Activated gamma-delta T cell treated with anti-CD3 and anti-CD28 coated beads, Interleukin-2, amount 50 U/mL, for 16 hours (primary cell): ENCODE data around the gene ARPP21.

ENCODE experiments used
- DNase-seq: peaks from one replicate; pipeline ENCODE4 v3.0.0-alpha.2; 2020; ENCODE audit warnings: low read depth

The ARPP21 gene

DNA sequence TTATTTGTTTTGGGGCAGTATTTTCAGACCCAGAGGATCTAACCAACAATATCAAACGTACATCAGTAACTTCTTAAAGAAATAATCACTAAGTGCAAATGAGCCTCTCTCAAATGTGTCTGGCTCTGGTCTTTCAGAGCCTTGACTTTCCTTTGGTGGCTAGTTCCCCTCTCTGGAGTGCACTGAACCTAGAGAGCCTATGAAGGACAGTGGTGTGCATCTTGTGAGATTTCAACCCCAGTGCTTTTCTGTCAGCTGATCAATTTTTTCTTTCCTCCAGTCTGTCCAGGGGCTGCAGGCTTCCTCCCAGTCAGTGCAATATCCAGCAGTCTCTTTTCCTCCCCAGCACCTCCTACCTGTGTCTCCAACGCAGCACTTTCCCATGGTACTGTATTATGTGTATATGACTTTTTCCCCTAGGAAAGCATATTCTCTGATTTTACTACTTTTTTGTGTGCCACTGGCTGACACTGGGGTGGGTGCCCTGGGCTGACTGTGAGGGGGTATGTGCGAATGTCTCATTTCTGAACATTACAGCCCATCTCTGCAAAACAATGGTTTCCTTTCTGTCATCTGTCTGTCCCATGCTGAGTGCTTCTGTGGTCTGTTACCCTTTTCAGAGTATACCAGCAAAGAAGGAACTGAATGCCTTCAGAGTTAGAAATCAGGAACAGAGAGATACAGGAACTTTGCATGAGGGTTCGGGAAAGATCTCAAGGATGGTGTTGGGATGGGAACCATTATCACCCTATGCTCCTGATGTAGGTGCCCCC is 98.8 kb downstream of the ARPP21 start:
- no peak for DNase-seq

DNA sequence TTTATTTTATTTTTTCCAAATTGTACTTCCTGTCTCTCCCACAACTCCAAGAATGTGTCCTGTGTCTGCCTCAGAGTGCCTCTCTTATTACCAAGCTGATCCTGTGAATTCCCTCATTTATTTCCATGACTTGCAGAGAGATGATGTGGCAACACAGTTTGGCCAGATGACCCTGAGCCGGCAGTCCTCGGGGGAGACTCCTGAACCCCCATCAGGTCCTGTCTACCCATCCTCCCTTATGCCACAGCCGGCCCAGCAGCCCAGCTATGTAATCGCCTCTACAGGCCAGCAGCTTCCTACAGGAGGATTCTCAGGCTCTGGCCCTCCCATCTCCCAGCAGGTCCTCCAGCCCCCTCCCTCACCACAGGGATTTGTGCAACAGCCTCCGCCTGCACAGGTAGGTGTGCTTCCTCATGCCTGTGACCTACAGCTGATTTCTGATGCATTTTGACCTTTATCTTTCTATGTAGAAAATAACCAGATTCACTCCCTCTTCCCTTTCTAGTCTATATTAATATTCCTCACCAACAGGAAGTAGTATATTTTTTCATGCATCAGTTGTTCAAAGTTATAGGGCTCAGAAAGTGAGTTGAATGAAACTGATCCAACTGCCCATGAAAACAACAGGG is 100.0 kb downstream of the ARPP21 start:
- no peak for DNase-seq

- DNase-seq: no peak
Observed at GRCh38 chr3:35739964-35740527, 100.7 kb downstream of the ARPP21 start.

DNA sequence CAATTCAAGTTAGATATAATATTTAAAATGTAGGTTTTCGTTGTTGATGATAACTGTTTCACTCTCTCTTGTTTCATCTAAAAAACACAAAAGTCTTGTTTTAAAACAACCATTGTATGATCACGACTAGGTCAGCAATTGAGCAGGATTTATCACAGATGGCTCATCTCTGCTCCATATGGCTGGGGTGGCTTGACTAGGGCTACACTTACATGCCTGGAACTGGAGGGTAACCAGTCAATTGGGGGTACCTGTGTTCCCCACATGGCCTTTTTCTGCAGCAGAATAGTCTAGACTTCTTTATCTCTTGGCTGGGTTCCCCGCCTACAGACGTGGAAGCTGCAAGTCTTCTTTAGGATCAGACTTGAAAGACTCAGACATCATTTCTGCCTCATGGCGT is 103.9 kb downstream of the ARPP21 start:
- no peak for DNase-seq

GRCh38 chr3:35744419-35744818 is 105.1 kb downstream of the ARPP21 start:
- no peak for DNase-seq

- DNase-seq: no peak
Observed at GRCh38 chr3:35745351-35745750, 106.0 kb downstream of the ARPP21 start.

DNA sequence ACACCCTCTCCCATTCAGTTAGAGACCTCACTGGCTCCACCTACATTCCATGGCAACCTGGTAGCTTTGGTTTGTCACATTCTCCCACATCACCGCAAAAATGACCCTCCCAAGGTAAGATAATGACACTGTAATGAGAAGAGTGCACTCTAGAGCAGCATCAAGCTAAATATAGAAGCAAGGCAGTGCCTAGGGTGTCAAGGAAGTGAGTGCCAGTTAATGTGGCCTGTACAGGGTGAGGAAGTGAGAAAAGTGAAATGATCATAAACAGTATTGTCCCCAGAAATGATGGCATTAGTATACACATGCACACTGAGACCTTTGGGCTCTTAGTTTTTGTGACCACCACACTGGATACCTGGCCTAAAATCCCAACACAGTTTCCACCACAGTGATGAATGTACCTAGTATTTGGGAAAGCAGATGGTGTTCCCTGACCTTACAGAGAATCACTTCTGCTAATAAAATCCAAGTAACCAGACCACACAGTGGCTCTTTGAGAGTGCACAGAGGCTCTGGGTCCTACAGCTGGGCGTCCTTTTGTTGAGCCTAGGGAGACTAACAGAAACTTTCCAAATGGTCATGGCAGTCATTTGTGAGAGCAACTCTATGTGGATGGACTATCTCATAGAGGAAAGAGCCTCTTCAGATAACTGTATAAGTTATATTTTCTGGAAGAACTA is 106.6 kb downstream of the ARPP21 start:
- no peak for DNase-seq

- no peak for DNase-seq
Observed at GRCh38 chr3:35746492-35746891, 107.2 kb downstream of the ARPP21 start.

DNA sequence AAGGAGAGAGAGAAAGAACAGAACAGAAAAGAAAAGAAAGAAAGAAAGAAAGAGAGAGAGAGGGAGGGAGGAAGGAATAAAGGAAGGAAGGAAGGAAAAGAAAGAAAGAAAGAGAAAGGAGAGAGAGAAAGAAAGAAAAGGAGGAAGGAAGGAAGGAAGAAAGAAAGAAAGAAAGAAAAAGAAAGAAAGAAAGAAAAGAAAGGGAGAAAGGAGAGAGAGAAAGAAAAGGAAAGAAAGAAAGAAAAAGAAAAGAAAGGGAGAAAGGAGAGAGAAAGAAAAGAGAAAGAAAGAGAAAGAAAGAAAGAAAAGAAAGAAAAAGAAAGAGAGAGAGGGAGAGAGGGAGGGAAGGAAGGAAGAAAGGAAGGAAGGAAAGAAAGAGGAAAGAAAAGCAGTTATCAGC is 108.8 kb downstream of the ARPP21 start:
- DNase-seq: no peak

DNA sequence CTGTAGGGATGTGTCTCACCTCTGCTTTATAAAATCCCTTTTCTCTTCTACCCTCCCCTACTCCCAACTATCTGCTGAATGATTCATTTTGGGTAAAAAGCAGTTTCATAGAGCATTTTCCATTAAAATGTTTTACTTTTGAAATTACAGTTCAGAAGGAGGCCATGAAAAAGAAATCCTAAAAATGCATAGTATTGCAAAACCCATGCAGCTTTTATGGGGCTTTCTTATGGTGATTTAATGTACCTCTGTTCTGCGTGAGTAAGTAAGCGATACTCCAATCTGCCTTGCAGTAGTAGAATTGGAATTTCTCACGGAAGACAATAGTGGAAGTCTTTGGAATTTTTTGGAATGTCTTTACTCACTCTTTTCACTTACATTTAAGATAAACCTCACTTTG is 111.9 kb downstream of the ARPP21 start:
- no peak for DNase-seq

DNA sequence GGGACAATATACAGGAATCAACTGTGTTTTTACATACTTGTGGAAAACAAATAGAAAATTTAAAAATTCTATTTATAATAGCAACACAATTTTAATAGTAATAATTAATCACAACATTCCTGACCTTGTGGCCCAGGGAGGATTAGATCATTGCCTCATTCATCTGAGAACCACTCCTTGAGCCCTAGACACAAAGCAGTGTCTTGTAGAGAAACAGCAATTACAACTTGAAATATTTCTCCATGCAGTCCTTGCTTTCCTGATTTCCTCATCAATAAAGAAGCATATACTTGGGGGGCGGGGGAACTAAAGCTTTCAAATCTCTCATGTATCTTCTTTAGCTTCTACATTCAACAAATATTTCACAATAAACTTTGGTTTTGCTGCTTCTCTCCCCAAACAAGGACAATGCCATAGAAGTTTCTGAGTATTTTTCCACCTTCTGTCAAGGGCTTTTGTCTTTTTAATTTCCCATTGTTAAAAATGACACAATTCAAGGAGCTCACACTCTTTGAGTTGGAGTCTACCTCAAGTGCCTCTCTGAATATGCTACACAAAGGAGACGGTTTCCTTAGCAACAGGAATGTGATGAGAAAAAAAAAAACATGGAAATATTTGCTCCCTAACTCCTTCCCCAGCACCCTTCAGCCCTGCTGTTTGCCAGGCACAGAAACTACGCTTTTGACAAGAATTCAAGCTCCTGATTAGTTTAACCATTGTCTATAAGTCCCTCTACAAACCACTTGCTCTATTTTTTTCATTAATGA is 118.8 kb downstream of the ARPP21 start:
- no peak for DNase-seq

- DNase-seq: no peak
Observed at GRCh38 chr3:35760146-35760545, 120.8 kb downstream of the ARPP21 start.

- DNase-seq: no peak
Observed at GRCh38 chr3:35761311-35761710, 122.0 kb downstream of the ARPP21 start.

- DNase-seq: no peak
Observed at GRCh38 chr3:35772381-35773015, 133.2 kb downstream of the ARPP21 start.

- no peak for DNase-seq
Observed at GRCh38 chr3:35773417-35773816, 134.1 kb downstream of the ARPP21 start.

DNA sequence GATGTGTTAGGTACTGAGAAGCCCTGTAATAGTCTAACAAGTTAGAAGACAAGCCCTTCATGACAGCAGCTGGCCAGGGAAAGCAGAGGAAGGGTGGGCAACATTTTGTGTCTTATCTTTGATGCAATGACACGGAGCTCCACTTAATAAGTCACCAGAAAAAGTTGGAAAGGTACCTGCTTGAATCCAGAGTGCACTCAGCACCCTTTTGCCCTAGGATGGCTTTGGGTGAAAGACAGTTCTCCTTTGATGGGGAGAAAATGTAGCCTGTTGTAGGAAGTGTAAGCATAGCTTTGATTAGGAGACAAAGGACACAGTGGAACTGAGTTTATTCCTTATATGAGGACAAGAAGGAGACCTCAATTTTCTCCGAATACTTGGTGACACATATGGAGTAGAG is 137.0 kb downstream of the ARPP21 start:
- no peak for DNase-seq

DNA sequence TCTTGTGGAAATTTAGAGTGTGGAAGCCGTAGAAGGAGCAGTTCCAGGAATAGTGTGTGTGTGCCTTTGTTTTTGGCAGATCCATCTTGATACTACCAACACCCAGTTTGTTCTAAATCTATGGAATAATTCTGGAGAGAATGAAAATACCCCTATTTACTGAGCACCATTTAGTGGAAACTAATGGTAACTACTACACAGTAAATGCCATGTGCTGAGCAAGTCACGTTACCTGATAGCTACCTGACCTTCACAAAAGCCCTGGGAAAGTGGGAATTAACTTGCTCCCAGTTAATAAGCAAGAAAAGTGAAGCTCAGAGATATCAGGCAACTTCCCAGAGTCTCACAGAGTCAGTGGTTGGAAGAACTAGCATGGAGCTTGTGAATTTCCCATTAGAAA is 137.7 kb downstream of the ARPP21 start:
- no peak for DNase-seq

- no peak for DNase-seq
Observed at GRCh38 chr3:35777563-35778554, 138.5 kb downstream of the ARPP21 start.

GRCh38 chr3:35779611-35780010 is 140.3 kb downstream of the ARPP21 start:
- DNase-seq: no peak

DNA sequence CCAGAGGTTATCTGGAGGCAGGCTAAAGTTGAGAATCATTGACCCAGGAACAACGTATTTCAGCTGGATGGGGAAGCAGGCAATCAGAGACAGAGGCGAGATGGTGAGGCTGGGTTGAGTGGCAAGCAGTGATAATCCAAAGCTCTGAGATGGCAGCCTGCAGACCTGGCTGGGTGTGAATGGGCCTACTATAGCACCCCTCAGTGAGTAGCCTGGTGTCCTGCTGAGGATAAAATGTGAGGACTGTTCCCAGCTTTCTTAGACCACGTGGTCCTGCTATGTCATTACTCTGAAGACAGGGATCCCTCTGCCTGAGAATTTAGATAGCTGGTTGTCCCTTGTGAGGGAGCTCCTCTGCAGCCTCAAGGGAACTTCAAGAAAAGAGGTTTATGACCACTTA is 141.5 kb downstream of the ARPP21 start:
- no peak for DNase-seq
